SH-SY5Y (cell line): Measurements from ENCODE around the gene DCDC2B.

Experiments used
- GATA2 ChIP-seq: IDR thresholded peaks from 2 replicates; pipeline ENCODE4 v1.6.1; 2011; ENCODE audit warnings: mild to moderate bottlenecking, low read depth, low read length
- GATA3 ChIP-seq: IDR thresholded peaks from 2 replicates; pipeline ENCODE4 v1.6.1; 2011; ENCODE audit warnings: low read depth, mild to moderate bottlenecking, low read length, moderate library complexity

DNA sequence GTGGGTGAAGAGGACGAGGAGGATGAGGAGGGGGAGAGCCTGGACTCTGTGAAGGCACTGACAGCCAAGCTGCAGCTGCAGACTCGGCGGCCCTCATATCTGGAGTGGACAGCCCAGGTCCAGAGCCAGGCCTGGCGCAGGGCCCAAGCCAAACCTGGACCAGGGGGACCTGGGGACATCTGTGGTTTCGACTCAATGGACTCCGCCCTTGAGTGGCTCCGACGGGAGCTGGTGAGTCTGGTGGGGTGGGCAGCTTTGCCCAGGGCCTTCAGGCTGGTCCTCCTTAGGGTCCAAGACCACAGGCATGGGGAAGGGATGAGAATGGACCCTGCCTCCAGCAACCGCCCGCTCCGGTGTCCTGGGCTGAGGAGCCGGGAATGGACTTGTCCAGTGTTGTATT is 38.6 kb downstream of the DCDC2B start:
- TF ChIP-seq GATA3 = no peak
- no peak for TF ChIP-seq GATA2
